HepG2 (cell line): ENCODE measurements around the gene ZBTB7B. TPM values are rescaled to one million over a fixed set of nuclear protein-coding genes. Genes with fewer than 3 reads are reported as not detected.

Source experiments
- AHR ChIP-seq: IDR thresholded peaks from 2 replicates; pipeline ENCODE4 v1.6.1; 2018; ENCODE audit warnings: missing genetic modification reagents, missing compliant biosample characterization
- ATRX ChIP-seq: sonication (generic); formaldehyde crosslinking; IDR thresholded peaks from 2 replicates; pipeline ENCODE4 v1.4.0; 2020; ENCODE audit warnings: missing genetic modification reagents, borderline replicate concordance
- DR1 ChIP-seq: sonication (generic); formaldehyde crosslinking; IDR thresholded peaks from 2 replicates; pipeline ENCODE4 v1.8.0; 2021; ENCODE audit warnings: mild to moderate bottlenecking, missing genetic modification reagents, inconsistent platforms
- E2F5 ChIP-seq: sonication (generic); formaldehyde crosslinking; conservative IDR thresholded peaks from 2 replicates; pipeline ENCODE4 v1.4.0; 2020; ENCODE audit warnings: missing genetic modification reagents
- HMG20B ChIP-seq: conservative IDR thresholded peaks from 2 replicates; pipeline ENCODE4 v1.6.1; 2016; ENCODE audit warnings: missing genetic modification reagents, missing compliant biosample characterization
- PRPF4 ChIP-seq: fragments of 200-400 bp; formaldehyde crosslinking; IDR thresholded peaks from 2 replicates; pipeline ENCODE4 v1.6.1; 2016; ENCODE audit warnings: low read length, low read depth; ENCODE audit not compliant: poor library complexity, severe bottlenecking
- RBM39 ChIP-seq: fragments of 200-400 bp; formaldehyde crosslinking; IDR thresholded peaks from one replicate; pipeline ENCODE4 v1.6.1; 2018; ENCODE audit warnings: antibody characterized with exemption, mild to moderate bottlenecking, low read depth, low read length; ENCODE audit not compliant: poor library complexity, severe bottlenecking
- RORA ChIP-seq: sonication (generic); formaldehyde crosslinking; IDR thresholded peaks from 2 replicates; pipeline ENCODE4 v1.5.0; 2020; ENCODE audit warnings: mild to moderate bottlenecking, missing genetic modification reagents, moderate library complexity
- RXRB ChIP-seq: IDR thresholded peaks from 2 replicates; pipeline ENCODE4 v1.6.1; 2016; ENCODE audit warnings: borderline replicate concordance, missing genetic modification reagents, missing compliant biosample characterization
- SNAPC2 ChIP-seq: sonication (generic); formaldehyde crosslinking; IDR thresholded peaks from 2 replicates; pipeline ENCODE4 v1.8.1; 2022; ENCODE audit warnings: mild to moderate bottlenecking, missing genetic modification reagents
- STAG1 ChIP-seq: sonication (generic); formaldehyde crosslinking; IDR thresholded peaks from 2 replicates; pipeline ENCODE4 v1.4.0; 2020; ENCODE audit warnings: missing genetic modification reagents
- ZBTB20 ChIP-seq: sonication (generic); formaldehyde crosslinking; IDR thresholded peaks from 2 replicates; pipeline ENCODE4 v1.8.1; 2023; ENCODE audit warnings: missing genetic modification reagents, low read depth, mild to moderate bottlenecking, borderline replicate concordance
- ZNF24 ChIP-seq: fragments of 450-650 bp; IDR thresholded peaks from 2 replicates; pipeline ENCODE4 v1.6.1; 2017; ENCODE audit warnings: antibody characterized with exemption, mild to moderate bottlenecking
- ZNF430 ChIP-seq: sonication (generic); formaldehyde crosslinking; IDR thresholded peaks from 2 replicates; pipeline ENCODE4 v1.9.0; 2021; ENCODE audit warnings: mild to moderate bottlenecking, missing genetic modification reagents
- ZNF709 ChIP-seq: sonication (generic); formaldehyde crosslinking; IDR thresholded peaks from 2 replicates; pipeline ENCODE4 v1.5.0; 2020; ENCODE audit warnings: mild to moderate bottlenecking, missing genetic modification reagents
- ZNF775 ChIP-seq: sonication (generic); formaldehyde crosslinking; IDR thresholded peaks from 2 replicates; pipeline ENCODE4 v1.4.0; 2020; ENCODE audit warnings: missing genetic modification reagents, mild to moderate bottlenecking, moderate library complexity, borderline replicate concordance
- ZNF83 ChIP-seq: sonication (generic); formaldehyde crosslinking; IDR thresholded peaks from 2 replicates; pipeline ENCODE4 v1.4.0; 2020; ENCODE audit warnings: missing genetic modification reagents, mild to moderate bottlenecking, borderline replicate concordance
- ZSCAN29 ChIP-seq: sonication (generic); formaldehyde crosslinking; conservative IDR thresholded peaks from 2 replicates; pipeline ENCODE4 v1.4.0; 2020; ENCODE audit warnings: mild to moderate bottlenecking, missing genetic modification reagents
- ZSCAN30 ChIP-seq: sonication (generic); formaldehyde crosslinking; IDR thresholded peaks from 2 replicates; pipeline ENCODE4 v1.5.0; 2020; ENCODE audit warnings: mild to moderate bottlenecking, missing genetic modification reagents
- polyA plus RNA-seq, 8 experiments: library from polyadenylated mRNA; depleted of rRNA in 3 of 8; stranded (reverse) in 7 of 8; unstranded in 1 of 8; fragments of >200 nt; fragmentation: Illumina TruSeq in 4 of 8; extraction: Trizol in 4 of 8; gene quantifications; 2 replicates each; pipeline versions ENCODE4 v1.2.1 to v1.2.3, GENCODE V29; 2011 to 2016; ENCODE audit warnings: low read depth in 4 of 8, missing spikeins in 1 of 8, mixed read lengths in 1 of 8; ENCODE audit not compliant: insufficient read depth in 1 of 8
- total RNA-seq, 5 experiments: library from RNA; depleted of rRNA; stranded (reverse); fragments of >200 nt; fragmentation: Illumina TruSeq; extraction: Trizol; gene quantifications; 2 replicates each; pipeline ENCODE4 v1.2.3, GENCODE V29; 2016; ENCODE audit warnings: low read depth in 1 of 5
- TF ChIP-seq, protein P1 (sequence below): sonication (generic); formaldehyde crosslinking; IDR thresholded peaks from 2 replicates; pipeline ENCODE4 v1.4.0; 2020; ENCODE audit warnings: missing genetic modification reagents
- TF ChIP-seq, protein P2 (sequence below): sonication (generic); formaldehyde crosslinking; IDR thresholded peaks from 2 replicates; pipeline ENCODE4 v1.4.0; 2020; ENCODE audit warnings: missing genetic modification reagents
- TF ChIP-seq, protein P3 (sequence below): IDR thresholded peaks from 2 replicates; pipeline ENCODE4 v1.6.1; 2016; ENCODE audit warnings: missing biosample characterization, missing genetic modification reagents, low read depth

Gene ZBTB7B
- total and polyA plus RNA-seq, 2 of the 13 experiments (the other 11 are each of a cell fraction or from before 2014, with no cell fraction given): 15.5 to 17.5 TPM

- no peak for TF ChIP-seq PRPF4
- TF ChIP-seq RXRB (CRISPR knock-in tag): no peak
- no peak for TF ChIP-seq ZNF430 (CRISPR knock-in tag)
- TF ChIP-seq ZSCAN29 (CRISPR knock-in tag): no peak
- no peak for TF ChIP-seq DR1
- TF ChIP-seq ZNF83 (CRISPR knock-in tag): no peak
- TF ChIP-seq E2F5: no peak
- no peak for TF ChIP-seq ZNF775 (CRISPR knock-in tag)
- TF ChIP-seq ZNF709 (CRISPR knock-in tag): peak; percentile 68; the same call in 1 of the 2 replicates
- no peak for TF ChIP-seq RORA (CRISPR knock-in tag)
- no peak for TF ChIP-seq RBM39
- TF ChIP-seq STAG1 (CRISPR knock-in tag): no peak
- TF ChIP-seq, protein P1, sequence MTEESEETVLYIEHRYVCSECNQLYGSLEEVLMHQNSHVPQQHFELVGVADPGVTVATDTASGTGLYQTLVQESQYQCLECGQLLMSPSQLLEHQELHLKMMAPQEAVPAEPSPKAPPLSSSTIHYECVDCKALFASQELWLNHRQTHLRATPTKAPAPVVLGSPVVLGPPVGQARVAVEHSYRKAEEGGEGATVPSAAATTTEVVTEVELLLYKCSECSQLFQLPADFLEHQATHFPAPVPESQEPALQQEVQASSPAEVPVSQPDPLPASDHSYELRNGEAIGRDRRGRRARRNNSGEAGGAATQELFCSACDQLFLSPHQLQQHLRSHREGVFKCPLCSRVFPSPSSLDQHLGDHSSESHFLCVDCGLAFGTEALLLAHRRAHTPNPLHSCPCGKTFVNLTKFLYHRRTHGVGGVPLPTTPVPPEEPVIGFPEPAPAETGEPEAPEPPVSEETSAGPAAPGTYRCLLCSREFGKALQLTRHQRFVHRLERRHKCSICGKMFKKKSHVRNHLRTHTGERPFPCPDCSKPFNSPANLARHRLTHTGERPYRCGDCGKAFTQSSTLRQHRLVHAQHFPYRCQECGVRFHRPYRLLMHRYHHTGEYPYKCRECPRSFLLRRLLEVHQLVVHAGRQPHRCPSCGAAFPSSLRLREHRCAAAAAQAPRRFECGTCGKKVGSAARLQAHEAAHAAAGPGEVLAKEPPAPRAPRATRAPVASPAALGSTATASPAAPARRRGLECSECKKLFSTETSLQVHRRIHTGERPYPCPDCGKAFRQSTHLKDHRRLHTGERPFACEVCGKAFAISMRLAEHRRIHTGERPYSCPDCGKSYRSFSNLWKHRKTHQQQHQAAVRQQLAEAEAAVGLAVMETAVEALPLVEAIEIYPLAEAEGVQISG (CRISPR knock-in tag): no peak; the same call in 1 of the 2 replicates
- no peak for TF ChIP-seq HMG20B (CRISPR knock-in tag)
- no peak for TF ChIP-seq AHR (CRISPR knock-in tag)
- peak; percentile 88 for TF ChIP-seq ZSCAN30 (CRISPR knock-in tag)
- no peak for TF ChIP-seq ZBTB20
- TF ChIP-seq, protein P2, sequence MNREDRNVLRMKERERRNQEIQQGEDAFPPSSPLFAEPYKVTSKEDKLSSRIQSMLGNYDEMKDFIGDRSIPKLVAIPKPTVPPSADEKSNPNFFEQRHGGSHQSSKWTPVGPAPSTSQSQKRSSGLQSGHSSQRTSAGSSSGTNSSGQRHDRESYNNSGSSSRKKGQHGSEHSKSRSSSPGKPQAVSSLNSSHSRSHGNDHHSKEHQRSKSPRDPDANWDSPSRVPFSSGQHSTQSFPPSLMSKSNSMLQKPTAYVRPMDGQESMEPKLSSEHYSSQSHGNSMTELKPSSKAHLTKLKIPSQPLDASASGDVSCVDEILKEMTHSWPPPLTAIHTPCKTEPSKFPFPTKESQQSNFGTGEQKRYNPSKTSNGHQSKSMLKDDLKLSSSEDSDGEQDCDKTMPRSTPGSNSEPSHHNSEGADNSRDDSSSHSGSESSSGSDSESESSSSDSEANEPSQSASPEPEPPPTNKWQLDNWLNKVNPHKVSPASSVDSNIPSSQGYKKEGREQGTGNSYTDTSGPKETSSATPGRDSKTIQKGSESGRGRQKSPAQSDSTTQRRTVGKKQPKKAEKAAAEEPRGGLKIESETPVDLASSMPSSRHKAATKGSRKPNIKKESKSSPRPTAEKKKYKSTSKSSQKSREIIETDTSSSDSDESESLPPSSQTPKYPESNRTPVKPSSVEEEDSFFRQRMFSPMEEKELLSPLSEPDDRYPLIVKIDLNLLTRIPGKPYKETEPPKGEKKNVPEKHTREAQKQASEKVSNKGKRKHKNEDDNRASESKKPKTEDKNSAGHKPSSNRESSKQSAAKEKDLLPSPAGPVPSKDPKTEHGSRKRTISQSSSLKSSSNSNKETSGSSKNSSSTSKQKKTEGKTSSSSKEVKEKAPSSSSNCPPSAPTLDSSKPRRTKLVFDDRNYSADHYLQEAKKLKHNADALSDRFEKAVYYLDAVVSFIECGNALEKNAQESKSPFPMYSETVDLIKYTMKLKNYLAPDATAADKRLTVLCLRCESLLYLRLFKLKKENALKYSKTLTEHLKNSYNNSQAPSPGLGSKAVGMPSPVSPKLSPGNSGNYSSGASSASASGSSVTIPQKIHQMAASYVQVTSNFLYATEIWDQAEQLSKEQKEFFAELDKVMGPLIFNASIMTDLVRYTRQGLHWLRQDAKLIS (CRISPR knock-in tag): no peak
- TF ChIP-seq, protein P3, sequence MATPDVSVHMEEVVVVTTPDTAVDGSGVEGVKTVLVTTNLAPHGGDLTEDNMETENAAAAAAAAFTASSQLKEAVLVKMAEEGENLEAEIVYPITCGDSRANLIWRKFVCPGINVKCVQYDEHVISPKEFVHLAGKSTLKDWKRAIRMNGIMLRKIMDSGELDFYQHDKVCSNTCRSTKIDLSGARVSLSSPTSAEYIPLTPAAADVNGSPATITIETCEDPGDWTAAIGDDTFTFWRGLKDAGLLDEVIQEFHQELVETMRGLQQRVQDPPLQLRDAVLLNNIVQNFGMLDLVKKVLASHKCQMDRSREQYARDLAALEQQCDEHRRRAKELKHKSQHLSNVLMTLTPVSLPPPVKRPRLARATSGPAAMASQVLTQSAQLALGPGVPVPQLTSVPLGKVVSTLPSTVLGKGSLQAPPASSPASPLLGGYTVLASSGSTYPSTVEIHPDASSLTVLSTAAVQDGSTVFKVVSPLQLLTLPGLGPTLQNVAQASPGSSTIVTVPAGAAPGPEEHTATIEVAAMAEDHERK (CRISPR knock-in tag): no peak
- no peak for TF ChIP-seq ATRX
- TF ChIP-seq SNAPC2: no peak
- TF ChIP-seq ZNF24: no peak
These were observed 694 bp downstream of the ZBTB7B start (continued) for GRCh38 chr1:155003227-155003765.
